Fibroblast of villous mesenchyme (primary cell): ENCODE data around the gene KCTD21. TPM values are rescaled to one million over a fixed set of nuclear protein-coding genes. Genes with fewer than 3 reads are reported as not detected.

Experiments used
- DNase-seq: peaks from one replicate; pipeline ENCODE4 v3.0.0-alpha.2; 2010; ENCODE audit warnings: low read depth
- H3K4me3 ChIP-seq: 2 replicates; pipeline ENCODE4 v1.5.1; 2011; ENCODE audit warnings: low read depth, mild to moderate bottlenecking, low read length
- CTCF ChIP-seq: IDR thresholded peaks from 2 replicates; pipeline ENCODE4 v1.5.1; 2012; ENCODE audit warnings: low read depth, mild to moderate bottlenecking, low read length; ENCODE audit not compliant: insufficient read depth
- total RNA-seq: library from RNA; depleted of rRNA; stranded (reverse); fragments of >200 nt; gene quantifications from 2 replicates; pipeline ENCODE4 v1.2.3, GENCODE V29; 2012

The KCTD21 gene
- total RNA-seq, 1 donor, result 11.2 TPM

- no peak overlapping the region for H3K4me3 ChIP-seq
- TF ChIP-seq CTCF, result no peak
- peak; percentile 14 for DNase-seq
Observed at GRCh38 chr11:78212586-78213371, 24.4 kb upstream of the KCTD21 start.

GRCh38 chr11:78211565-78211964 lies 23.1 kb upstream of the KCTD21 start:
- no peak for TF ChIP-seq CTCF
- no peak for DNase-seq
- no peak overlapping the region for H3K4me3 ChIP-seq

GRCh38 chr11:78210000-78210608 lies 21.7 kb upstream of the KCTD21 start:
- no peak for DNase-seq
- no peak for TF ChIP-seq CTCF
- H3K4me3 ChIP-seq, result no peak overlapping the region

- TF ChIP-seq CTCF, result no peak
- DNase-seq, result no peak
- no peak overlapping the region for H3K4me3 ChIP-seq
Observed at GRCh38 chr11:78209478-78209877, 21.1 kb upstream of the KCTD21 start.

- H3K4me3 ChIP-seq, result no peak overlapping the region
- DNase-seq, result peak; percentile 6
- TF ChIP-seq CTCF, result no peak
Observed at GRCh38 chr11:78208257-78209165, 20.1 kb upstream of the KCTD21 start.

GRCh38 chr11:78207532-78208256 lies 19.3 kb upstream of the KCTD21 start:
- TF ChIP-seq CTCF, result no peak
- no peak for DNase-seq
- no peak overlapping the region for H3K4me3 ChIP-seq
